AG09309 (cell line): ENCODE results near the gene B4GALT7.
"Not testable (repeated sequence)": the region's sequence is repeated elsewhere in the genome, so short reads cannot be mapped to it uniquely, and the experiment has no call there.

Experiments
- DNase-seq: peaks from one replicate; pipeline ENCODE4 v3.0.0-alpha.2; 2010; ENCODE audit warnings: low read depth
- H3K4me3 ChIP-seq: 2 replicates; pipeline ENCODE4 v1.5.1; 2011; ENCODE audit warnings: mild to moderate bottlenecking, low read depth, low read length, moderate library complexity; ENCODE audit not compliant: control insufficient read depth
- TF ChIP-seq, protein P1 (sequence below): IDR thresholded peaks from 2 replicates; pipeline ENCODE4 v1.5.1; 2011; ENCODE audit warnings: mild to moderate bottlenecking, low read depth, low read length, inconsistent platforms; ENCODE audit not compliant: insufficient read depth, control insufficient read depth; ENCODE audit errors: missing control alignments

B4GALT7 gene

DNA sequence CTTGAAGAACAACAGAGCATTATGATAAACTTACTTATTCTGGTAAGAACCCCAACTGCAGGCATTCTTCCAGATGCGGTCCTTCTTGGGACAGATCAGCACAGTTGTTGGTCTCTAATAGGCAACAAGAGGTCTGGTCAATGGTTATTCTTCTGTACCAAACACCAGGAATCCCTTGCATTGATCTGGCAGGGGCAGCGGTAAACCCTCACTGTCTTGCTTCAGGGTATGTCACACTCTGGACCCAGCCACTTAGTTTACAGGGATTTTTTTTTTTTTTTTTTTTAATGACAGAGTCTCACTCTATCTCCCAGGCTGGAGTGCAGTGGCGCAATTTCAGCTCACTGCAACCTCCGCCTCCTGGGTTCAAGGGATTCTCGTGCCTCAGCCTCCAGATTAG is 44.3 kb upstream of the B4GALT7 start:
- TF ChIP-seq, protein P1, sequence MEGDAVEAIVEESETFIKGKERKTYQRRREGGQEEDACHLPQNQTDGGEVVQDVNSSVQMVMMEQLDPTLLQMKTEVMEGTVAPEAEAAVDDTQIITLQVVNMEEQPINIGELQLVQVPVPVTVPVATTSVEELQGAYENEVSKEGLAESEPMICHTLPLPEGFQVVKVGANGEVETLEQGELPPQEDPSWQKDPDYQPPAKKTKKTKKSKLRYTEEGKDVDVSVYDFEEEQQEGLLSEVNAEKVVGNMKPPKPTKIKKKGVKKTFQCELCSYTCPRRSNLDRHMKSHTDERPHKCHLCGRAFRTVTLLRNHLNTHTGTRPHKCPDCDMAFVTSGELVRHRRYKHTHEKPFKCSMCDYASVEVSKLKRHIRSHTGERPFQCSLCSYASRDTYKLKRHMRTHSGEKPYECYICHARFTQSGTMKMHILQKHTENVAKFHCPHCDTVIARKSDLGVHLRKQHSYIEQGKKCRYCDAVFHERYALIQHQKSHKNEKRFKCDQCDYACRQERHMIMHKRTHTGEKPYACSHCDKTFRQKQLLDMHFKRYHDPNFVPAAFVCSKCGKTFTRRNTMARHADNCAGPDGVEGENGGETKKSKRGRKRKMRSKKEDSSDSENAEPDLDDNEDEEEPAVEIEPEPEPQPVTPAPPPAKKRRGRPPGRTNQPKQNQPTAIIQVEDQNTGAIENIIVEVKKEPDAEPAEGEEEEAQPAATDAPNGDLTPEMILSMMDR: no peak
- no peak for DNase-seq
- H3K4me3 ChIP-seq: no peak overlapping the region

DNA sequence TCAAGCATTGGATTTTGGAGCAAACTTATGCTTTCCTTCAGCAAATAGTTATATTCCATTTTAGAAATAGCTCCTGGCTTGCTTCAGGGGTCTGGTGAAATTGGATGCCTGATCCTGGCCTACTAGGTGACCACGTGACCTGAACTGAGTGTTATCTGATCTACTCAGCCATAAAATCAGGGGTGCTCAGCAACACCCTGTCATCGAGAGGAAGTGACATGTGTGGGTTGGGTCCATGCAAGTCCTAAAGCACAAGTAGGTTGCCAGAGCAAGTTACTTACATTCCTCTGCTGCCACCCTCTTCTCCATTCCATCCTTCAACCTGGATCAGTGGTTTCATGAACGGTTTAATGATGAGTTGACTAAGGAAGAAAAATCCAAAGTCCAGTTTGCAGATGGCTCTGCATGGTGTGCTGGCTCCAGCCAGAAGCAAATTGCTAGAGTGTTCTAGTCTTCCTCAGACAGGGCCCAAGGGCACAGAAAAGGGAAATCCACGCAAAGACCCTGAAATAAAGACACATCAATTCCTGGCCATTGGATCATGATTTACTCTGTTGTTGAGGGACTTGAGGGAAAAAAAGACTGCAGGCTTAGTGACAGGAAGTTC is 42.8 kb upstream of the B4GALT7 start:
- TF ChIP-seq, protein P1: no peak
- H3K4me3 ChIP-seq: no peak overlapping the region
- no peak for DNase-seq

DNA sequence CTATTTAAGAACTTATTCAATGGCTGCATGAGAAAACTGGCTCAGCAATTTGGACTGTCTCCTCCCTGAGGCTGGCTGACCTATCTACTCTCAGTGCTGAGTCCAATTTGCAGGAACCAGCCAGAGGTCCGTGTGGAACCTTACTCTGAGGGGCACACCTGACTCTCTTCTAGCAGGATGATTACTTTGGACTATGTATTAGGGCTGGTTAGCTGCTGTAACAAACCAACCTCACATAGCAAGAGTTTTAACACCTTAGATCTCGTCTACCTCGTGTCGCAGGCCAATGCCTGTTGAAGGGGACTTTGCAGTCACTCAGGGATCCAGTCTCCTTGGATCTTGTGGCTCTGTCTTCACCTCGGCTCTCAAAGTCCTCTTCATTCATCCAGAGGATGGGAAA is 42.1 kb upstream of the B4GALT7 start:
- TF ChIP-seq, protein P1: no peak
- no peak overlapping the region for H3K4me3 ChIP-seq
- DNase-seq: no peak

DNA sequence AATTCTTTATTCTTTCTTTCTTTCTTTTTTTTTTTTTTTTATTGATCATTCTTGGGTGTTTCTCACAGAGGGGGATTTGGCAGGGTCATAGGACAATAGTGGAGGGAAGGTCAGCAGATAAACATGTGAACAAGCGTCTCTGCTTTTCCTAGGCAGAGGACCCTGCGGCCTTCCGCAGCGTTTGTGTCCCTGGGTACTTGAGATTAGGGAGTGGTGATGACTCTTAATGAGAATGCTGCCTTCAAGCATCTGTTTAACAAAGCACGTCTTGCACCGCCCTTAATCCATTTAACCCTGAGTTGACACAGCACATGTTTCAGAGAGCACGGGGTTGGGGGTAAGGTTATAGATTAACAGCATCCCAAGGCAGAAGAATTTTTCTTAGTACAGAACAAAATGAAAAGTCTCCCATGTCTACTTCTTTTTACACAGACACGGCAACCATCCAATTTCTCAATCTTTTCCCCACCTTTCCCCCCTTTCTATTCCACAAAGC is 40.4 kb upstream of the B4GALT7 start:
- not testable (repeated sequence) for DNase-seq, H3K4me3 ChIP-seq

DNA sequence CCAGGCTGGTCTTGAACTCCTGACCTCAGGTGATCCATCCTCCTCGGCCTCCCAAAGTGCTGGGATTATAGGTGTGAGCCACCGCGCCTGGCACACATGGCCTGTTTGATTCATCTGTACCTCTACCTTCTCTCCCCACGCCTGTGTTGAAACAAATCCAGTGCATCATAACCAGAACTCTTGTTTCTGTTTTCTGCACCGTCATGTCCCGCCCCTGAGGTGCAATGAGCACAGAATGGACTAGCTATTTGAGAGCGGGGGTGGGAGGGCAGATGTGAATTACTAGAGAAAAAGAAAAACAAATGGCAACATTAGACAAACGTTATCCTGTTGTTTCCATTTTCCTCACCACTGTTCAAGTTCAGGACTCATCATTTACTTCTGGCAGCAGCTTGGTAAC is 34.9 kb upstream of the B4GALT7 start:
- TF ChIP-seq, protein P1: no peak
- H3K4me3 ChIP-seq: no peak overlapping the region
- no peak for DNase-seq

DNA sequence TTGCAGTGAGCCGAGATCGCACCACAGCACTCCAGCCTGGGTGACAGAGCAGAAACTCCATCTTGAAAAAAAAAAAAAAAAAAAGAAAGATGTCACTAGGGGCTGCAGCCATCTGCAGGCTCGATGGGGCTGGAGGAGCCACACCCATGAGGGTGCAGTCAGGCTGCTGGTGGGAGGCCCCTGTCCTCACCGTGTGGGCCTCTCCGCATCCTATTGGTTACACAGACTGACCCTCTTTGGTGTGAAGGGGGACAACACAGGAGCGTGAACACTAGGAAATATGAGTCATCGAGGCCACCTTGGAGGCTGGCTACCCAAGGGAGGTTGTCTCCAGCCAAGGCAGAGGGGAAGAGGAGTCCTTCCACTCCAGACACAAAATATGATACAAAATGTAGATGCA is 31.6 kb upstream of the B4GALT7 start:
- DNase-seq: no peak
- H3K4me3 ChIP-seq: no peak overlapping the region
- TF ChIP-seq, protein P1: no peak

DNA sequence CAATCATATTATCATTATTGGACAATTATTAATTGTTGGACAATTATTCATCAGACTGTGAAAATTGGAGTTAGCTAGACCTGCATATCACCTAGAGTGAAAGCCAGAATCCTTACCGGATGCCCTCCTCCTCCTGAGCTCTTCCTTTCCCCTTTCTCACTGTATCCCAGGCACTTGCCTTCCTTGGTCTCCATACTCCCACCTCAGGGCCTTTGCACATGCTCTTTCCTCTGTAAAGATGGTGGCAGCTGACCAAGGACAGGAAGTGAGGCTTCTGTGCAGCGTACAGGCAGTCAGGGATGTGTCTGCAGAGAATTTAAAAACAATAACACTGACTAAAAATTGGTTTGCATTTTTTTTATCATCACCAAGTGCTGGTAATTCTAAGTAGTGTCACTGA is 30.0 kb upstream of the B4GALT7 start:
- TF ChIP-seq, protein P1: no peak
- DNase-seq: no peak
- H3K4me3 ChIP-seq: no peak overlapping the region
